ENCODE results near the gene PIK3C2G. TPM values are rescaled to one million over a fixed set of nuclear protein-coding genes. Genes with fewer than 3 reads are reported as not detected.
A peak's percentile ranks its signal among the peaks of the same experiment; 100 is the strongest.

PIK3C2G gene
- total RNA-seq, 1 donor from 2014 or later: 17.3 TPM

- no peak for DNase-seq (ENCODE audit: low spot score)
- ATAC-seq: no peak
Observed at GRCh38 chr12:18277196-18277595, 15.9 kb downstream of the PIK3C2G start.

- ATAC-seq: no peak
Observed at GRCh38 chr12:18280728-18281127, 19.4 kb downstream of the PIK3C2G start.

GRCh38 chr12:18281941-18282340, 20.6 kb downstream of the PIK3C2G start:
- ATAC-seq: no peak

More at GRCh38 chr12:18280728-18281127, 19.4 kb downstream of the PIK3C2G start:
- no peak for DNase-seq (ENCODE audit: low spot score)

GRCh38 chr12:18283831-18284230, 22.5 kb downstream of the PIK3C2G start:
- no peak for ATAC-seq
- no peak for DNase-seq (ENCODE audit: low spot score)

More at GRCh38 chr12:18281941-18282340, 20.6 kb downstream of the PIK3C2G start:
- DNase-seq (ENCODE audit: low spot score): no peak

GRCh38 chr12:18284386-18284785, 23.1 kb downstream of the PIK3C2G start:
- ATAC-seq (no peak), DNase-seq (ENCODE audit: low spot score) (no peak)

- ATAC-seq (no peak), DNase-seq (ENCODE audit: low spot score) (no peak)
Observed at GRCh38 chr12:18285161-18285560, 23.8 kb downstream of the PIK3C2G start.

GRCh38 chr12:18290386-18290785, 29.1 kb downstream of the PIK3C2G start:
- DNase-seq (ENCODE audit: low spot score) (no peak), ATAC-seq (no peak)

GRCh38 chr12:18294889-18295288, 33.6 kb downstream of the PIK3C2G start:
- DNase-seq (ENCODE audit: low spot score) (no peak), ATAC-seq (no peak)

GRCh38 chr12:18296201-18296908, 35.0 kb downstream of the PIK3C2G start:
- ATAC-seq (peak; percentile 66), DNase-seq (ENCODE audit: low spot score) (no peak)

GRCh38 chr12:18296909-18297280, 35.6 kb downstream of the PIK3C2G start:
- ATAC-seq: peak; percentile 59
- DNase-seq (ENCODE audit: low spot score): no peak

- ATAC-seq: no peak
- DNase-seq (ENCODE audit: low spot score): no peak
Observed at GRCh38 chr12:18297902-18298301, 36.6 kb downstream of the PIK3C2G start.

GRCh38 chr12:18302809-18303430, 41.6 kb downstream of the PIK3C2G start:
- DNase-seq (ENCODE audit: low spot score) (no peak), ATAC-seq (no peak)

- DNase-seq (ENCODE audit: low spot score): no peak
- no peak for ATAC-seq
Observed at GRCh38 chr12:18304609-18305008, 43.3 kb downstream of the PIK3C2G start.

- no peak for DNase-seq (ENCODE audit: low spot score)
- no peak for ATAC-seq
Observed at GRCh38 chr12:18306311-18306710, 45.0 kb downstream of the PIK3C2G start.

- no peak for DNase-seq (ENCODE audit: low spot score)
- ATAC-seq: no peak
Observed at GRCh38 chr12:18313306-18313705, 52.0 kb downstream of the PIK3C2G start.

- DNase-seq (ENCODE audit: low spot score): no peak
Observed at GRCh38 chr12:18320036-18320617, 58.8 kb downstream of the PIK3C2G start.

GRCh38 chr12:18320976-18321375, 59.7 kb downstream of the PIK3C2G start:
- ATAC-seq: no peak

More at GRCh38 chr12:18320036-18320617, 58.8 kb downstream of the PIK3C2G start:
- ATAC-seq: peak; percentile 97

GRCh38 chr12:18323159-18323558, 61.8 kb downstream of the PIK3C2G start:
- DNase-seq (ENCODE audit: low spot score) (no peak), ATAC-seq (no peak)

More at GRCh38 chr12:18320976-18321375, 59.7 kb downstream of the PIK3C2G start:
- DNase-seq (ENCODE audit: low spot score): no peak

- no peak for ATAC-seq
- DNase-seq (ENCODE audit: low spot score): no peak
Observed at GRCh38 chr12:18327036-18327435, 65.7 kb downstream of the PIK3C2G start.

- ATAC-seq: peak; percentile 98
- no peak for DNase-seq (ENCODE audit: low spot score)
Observed at GRCh38 chr12:18332173-18332572, 70.9 kb downstream of the PIK3C2G start.

- DNase-seq (ENCODE audit: low spot score) (no peak), ATAC-seq (no peak)
Observed at GRCh38 chr12:18339633-18340032, 78.3 kb downstream of the PIK3C2G start.

- ATAC-seq (no peak), DNase-seq (ENCODE audit: low spot score) (no peak)
Observed at GRCh38 chr12:18340186-18340585, 78.9 kb downstream of the PIK3C2G start.

All from left lobe of liver (tissue), 2 donors.